Neural cell (in vitro differentiated cells): ENCODE data around the gene CPA5. TPM values are rescaled to one million over a fixed set of nuclear protein-coding genes. Genes with fewer than 3 reads are reported as not detected.

Source experiments
- H2AFZ ChIP-seq: fragments of 200-600, 300-800 bp; sonication (generic), shearing (Covaris generic); 2 replicates; pipeline ENCODE4 v1.6.0; 2014; ENCODE audit warnings: low read depth, mild to moderate bottlenecking, antibody characterized with exemption, low read length, moderate library complexity
- H3F3A ChIP-seq: fragments of 200-600 bp; shearing (Covaris generic); 2 replicates; pipeline ENCODE4 v1.6.1; 2016; ENCODE audit warnings: mild to moderate bottlenecking, moderate library complexity, mixed read lengths, antibody characterized with exemption, low read length; ENCODE audit not compliant: insufficient read depth, poor library complexity, severe bottlenecking
- H3K27ac ChIP-seq: fragments of 200-600, 300-800 bp; sonication (generic), shearing (Covaris generic); 2 replicates; pipeline ENCODE4 v1.5.1; 2014; ENCODE audit warnings: mild to moderate bottlenecking, low read length, moderate library complexity
- H3K27me3 ChIP-seq: fragments of 300-800, 200-600 bp; sonication (generic), shearing (Covaris generic); 2 replicates; pipeline ENCODE4 v1.6.0; 2014; ENCODE audit warnings: mild to moderate bottlenecking, low read depth, low read length, moderate library complexity; ENCODE audit not compliant: insufficient read depth
- H3K36me3 ChIP-seq: fragments of 300-800, 200-600 bp; sonication (generic), shearing (Covaris generic); 2 replicates; pipeline ENCODE4 v1.5.1; 2014; ENCODE audit warnings: mild to moderate bottlenecking, antibody characterized with exemption, low read length, moderate library complexity; ENCODE audit not compliant: insufficient read depth
- H3K4me2 ChIP-seq: fragments of 300-800, 200-600 bp; sonication (generic), shearing (Covaris generic); 2 replicates; pipeline ENCODE4 v1.6.0; 2014; ENCODE audit warnings: mild to moderate bottlenecking, low read length
- H3K4me3 ChIP-seq: fragments of 300-800, 200-600 bp; sonication (generic), shearing (Covaris generic); 2 replicates; pipeline ENCODE4 v1.5.1; 2014; ENCODE audit warnings: mild to moderate bottlenecking, low read length, moderate library complexity
- H3K79me2 ChIP-seq: fragments of 200-600 bp; shearing (Covaris generic); replicated peaks from 2 replicates; pipeline ENCODE4 v1.6.0; 2014; ENCODE audit warnings: mild to moderate bottlenecking, low read length, moderate library complexity; ENCODE audit not compliant: insufficient read depth
- H3K9ac ChIP-seq: fragments of 300-800, 200-600 bp; sonication (generic), shearing (Covaris generic); 2 replicates; pipeline ENCODE4 v1.6.1; 2016; ENCODE audit warnings: mild to moderate bottlenecking, low read length, mixed read lengths
- H3K9me2 ChIP-seq: fragments of 200-600 bp; shearing (Covaris generic); 2 replicates; pipeline ENCODE4 v1.6.1; 2016; ENCODE audit warnings: mild to moderate bottlenecking, low read length, mixed read lengths; ENCODE audit not compliant: insufficient read depth
- H3K9me3 ChIP-seq: fragments of 200-600, 300-800 bp; sonication (generic), shearing (Covaris generic); 2 replicates; pipeline ENCODE4 v1.6.1; 2016; ENCODE audit warnings: mild to moderate bottlenecking, mixed run types, low read length, moderate library complexity, mixed read lengths
- H4K20me1 ChIP-seq: fragments of 200-600 bp; shearing (Covaris generic); 2 replicates; pipeline ENCODE4 v1.6.1; 2016; ENCODE audit warnings: mild to moderate bottlenecking, mixed run types; ENCODE audit not compliant: insufficient read depth
- CTCF ChIP-seq: fragments of 450-650 bp; IDR thresholded peaks from 2 replicates; pipeline ENCODE4 v1.5.1; 2014; ENCODE audit warnings: antibody characterized with exemption, mild to moderate bottlenecking, moderate library complexity; ENCODE audit not compliant: poor library complexity, severe bottlenecking
- EP300 ChIP-seq: fragments of 450-650 bp; conservative IDR thresholded peaks from 2 replicates; pipeline ENCODE4 v1.6.1; 2014; ENCODE audit warnings: antibody characterized with exemption, mild to moderate bottlenecking, moderate library complexity; ENCODE audit not compliant: poor library complexity, severe bottlenecking
- EZH2 ChIP-seq: fragments of 200-600, 300-800 bp; shearing (Covaris generic), sonication (generic); IDR thresholded peaks from 2 replicates; pipeline ENCODE4 v1.6.1; 2014; ENCODE audit warnings: antibody characterized with exemption, low read length, borderline replicate concordance, mild to moderate bottlenecking; ENCODE audit not compliant: insufficient read depth, poor library complexity, severe bottlenecking
- MXI1 ChIP-seq: fragments of 450-650 bp; conservative IDR thresholded peaks from 2 replicates; pipeline ENCODE4 v1.6.1; 2014; ENCODE audit warnings: antibody characterized with exemption, mild to moderate bottlenecking; ENCODE audit not compliant: poor library complexity, severe bottlenecking
- POLR2AphosphoS5 ChIP-seq: IDR thresholded peaks from 2 replicates; pipeline ENCODE4 v1.6.1; 2012
- RAD21 ChIP-seq: fragments of 450-650 bp; conservative IDR thresholded peaks from 2 replicates; pipeline ENCODE4 v1.6.1; 2014; ENCODE audit warnings: antibody characterized with exemption, mild to moderate bottlenecking, moderate library complexity
- REST ChIP-seq: IDR thresholded peaks from 2 replicates; pipeline ENCODE4 v1.6.1; 2012; ENCODE audit warnings: borderline replicate concordance
- SMC3 ChIP-seq: fragments of 450-650 bp; conservative IDR thresholded peaks from 2 replicates; pipeline ENCODE4 v1.6.1; 2014; ENCODE audit warnings: antibody characterized with exemption, mild to moderate bottlenecking, moderate library complexity; ENCODE audit not compliant: poor library complexity
- TAF1 ChIP-seq: IDR thresholded peaks from 2 replicates; pipeline ENCODE4 v1.6.1; 2012; ENCODE audit warnings: low read depth
- polyA plus RNA-seq: library from polyadenylated mRNA; depleted of rRNA; stranded (reverse); fragments of >200 nt; gene quantifications from 2 replicates; pipeline ENCODE4 v1.2.3, GENCODE V29; 2014

Gene CPA5
- polyA plus RNA-seq, 1 donor from 2014 or later = not detected

- H3K4me2 ChIP-seq = peak overlapping the region; percentile 32
- H3K9me3 ChIP-seq = no peaks in the 10 kb centered on the region
- TF ChIP-seq MXI1 = no peak
- no peak for TF ChIP-seq SMC3
- TF ChIP-seq TAF1 = no peak
- no peak for TF ChIP-seq POLR2AphosphoS5
- TF ChIP-seq CTCF = no peak
- no peak for TF ChIP-seq RAD21
- no peak for TF ChIP-seq REST
- TF ChIP-seq EZH2 = no peak
- no peak for TF ChIP-seq EP300
- H4K20me1 ChIP-seq = no peaks in the 10 kb centered on the region
- no peaks in the 10 kb centered on the region for H3K27me3 ChIP-seq
- H3K27ac ChIP-seq = peak overlapping the region; percentile 99
- no peaks in the 10 kb centered on the region for H3K36me3 ChIP-seq
- no peaks in the 10 kb centered on the region for H3K79me2 ChIP-seq
- peak overlapping the region; percentile 54 for H3K4me3 ChIP-seq
- H3K9ac ChIP-seq = peak overlapping the region; percentile 82
- peaks cover 11% of the 10 kb centered on the region for H3F3A ChIP-seq
- no peak overlapping the region for H2AFZ ChIP-seq
- no peaks in the 10 kb centered on the region for H3K9me2 ChIP-seq
Observed at GRCh38 chr7:130351791-130352090, 7.1 kb downstream of the CPA5 start.

DNA sequence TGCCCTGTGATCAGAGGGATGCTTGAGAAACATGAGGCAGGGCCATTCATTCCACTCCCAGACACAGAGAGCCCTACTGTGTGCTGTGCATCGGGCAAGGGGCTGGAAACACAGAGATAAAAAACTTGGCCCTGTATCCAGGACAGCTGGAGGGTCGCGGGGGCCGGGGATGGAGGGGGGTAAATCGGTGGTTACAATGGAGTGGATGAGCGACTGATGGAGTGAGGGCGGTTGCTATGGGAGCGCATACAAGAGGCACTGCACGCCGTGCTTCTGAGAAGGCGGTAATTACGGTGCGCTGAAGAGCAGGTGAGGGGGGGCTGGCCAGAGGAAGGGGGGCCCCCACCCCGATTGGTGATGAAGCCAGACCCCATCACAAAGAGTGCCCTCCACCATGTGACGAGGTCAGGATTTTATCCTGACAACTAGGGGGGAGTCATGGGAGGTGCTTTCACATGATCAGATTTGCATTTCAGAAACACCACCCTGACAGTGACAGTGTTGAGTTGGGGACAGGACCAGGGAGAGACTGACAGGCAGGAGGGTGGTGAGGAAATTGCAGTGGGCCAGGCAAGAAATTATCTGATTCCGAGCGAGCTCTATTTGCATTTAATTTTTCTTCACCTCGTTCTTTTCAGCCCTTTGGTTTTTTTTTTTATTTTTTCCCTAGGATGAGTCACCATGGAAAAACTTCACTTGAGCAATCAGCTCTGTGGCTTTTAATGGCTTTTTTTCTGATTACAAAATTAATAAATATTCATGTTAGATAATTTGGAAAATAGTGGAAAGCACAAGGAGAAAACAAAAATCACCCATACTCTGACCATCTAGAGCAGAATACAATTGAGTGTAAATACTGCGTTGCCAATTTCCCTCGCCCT lies 7.8 kb downstream of the CPA5 start:
- Histone ChIP-seq H2AFZ (no peak overlapping the region), H3F3A (peaks cover 11% of the 10 kb centered on the region), H3K27ac (peak overlapping the region; percentile 99), H3K36me3 (no peaks in the 10 kb centered on the region), H4K20me1 (no peaks in the 10 kb centered on the region), H3K9me3 (no peaks in the 10 kb centered on the region), H3K9me2 (no peaks in the 10 kb centered on the region), H3K9ac (peak overlapping the region; percentile 82), H3K79me2 (no peaks in the 10 kb centered on the region), H3K4me3 (peak overlapping the region; percentile 54), H3K27me3 (no peaks in the 10 kb centered on the region), H3K4me2 (peak overlapping the region; percentile 32)
- TF ChIP-seq REST = peak; percentile 64
- no peak for TF ChIP-seq EZH2
- peak; percentile 96 for TF ChIP-seq EP300
- peak; percentile 44 for TF ChIP-seq MXI1
- peak; percentile 58 for TF ChIP-seq RAD21
- peak; percentile 63 for TF ChIP-seq SMC3
- peak; percentile 84 for TF ChIP-seq POLR2AphosphoS5
- TF ChIP-seq CTCF = peak; percentile 31
- TF ChIP-seq TAF1 = no peak
